Measurements from ENCODE around the gene DNAAF1.
A peak's percentile ranks its signal among the peaks of the same experiment; 100 is the strongest.

GRCh38 chr16:84144859-84145639 lies at the start of gene DNAAF1, which contains the start of gene HSDL1:
- TF ChIP-seq GABPA (IDR thresholded peaks at IDR 0.05; ENCODE audit: borderline replicate concordance, insufficient read depth, low read length) (no peak), CEBPB (IDR thresholded peaks at IDR 0.05; ENCODE audit: low read depth, low read length) (no peak), CTCF (IDR thresholded peaks at IDR 0.05; ENCODE audit: control extremely low read depth in 1 of 3, insufficient read depth in 1 of 3, low read depth in 1 of 3, low read length in 3 of 3) (peak in 2 of 3 experiments; percentile 19 to 34; a peak in 3 of 4 replicates), YY1 (IDR thresholded peaks at IDR 0.05; ENCODE audit: low read depth, low read length) (no peak)

All from H1 (cell line).